ENCODE measurements around the gene CYP4B1. TPM values are rescaled to one million over a fixed set of nuclear protein-coding genes. Genes with fewer than 3 reads are reported as not detected.

The CYP4B1 gene
- total and polyA plus RNA-seq, 8 donors = 0.75 to 110 (median 6.4) TPM

DNA sequence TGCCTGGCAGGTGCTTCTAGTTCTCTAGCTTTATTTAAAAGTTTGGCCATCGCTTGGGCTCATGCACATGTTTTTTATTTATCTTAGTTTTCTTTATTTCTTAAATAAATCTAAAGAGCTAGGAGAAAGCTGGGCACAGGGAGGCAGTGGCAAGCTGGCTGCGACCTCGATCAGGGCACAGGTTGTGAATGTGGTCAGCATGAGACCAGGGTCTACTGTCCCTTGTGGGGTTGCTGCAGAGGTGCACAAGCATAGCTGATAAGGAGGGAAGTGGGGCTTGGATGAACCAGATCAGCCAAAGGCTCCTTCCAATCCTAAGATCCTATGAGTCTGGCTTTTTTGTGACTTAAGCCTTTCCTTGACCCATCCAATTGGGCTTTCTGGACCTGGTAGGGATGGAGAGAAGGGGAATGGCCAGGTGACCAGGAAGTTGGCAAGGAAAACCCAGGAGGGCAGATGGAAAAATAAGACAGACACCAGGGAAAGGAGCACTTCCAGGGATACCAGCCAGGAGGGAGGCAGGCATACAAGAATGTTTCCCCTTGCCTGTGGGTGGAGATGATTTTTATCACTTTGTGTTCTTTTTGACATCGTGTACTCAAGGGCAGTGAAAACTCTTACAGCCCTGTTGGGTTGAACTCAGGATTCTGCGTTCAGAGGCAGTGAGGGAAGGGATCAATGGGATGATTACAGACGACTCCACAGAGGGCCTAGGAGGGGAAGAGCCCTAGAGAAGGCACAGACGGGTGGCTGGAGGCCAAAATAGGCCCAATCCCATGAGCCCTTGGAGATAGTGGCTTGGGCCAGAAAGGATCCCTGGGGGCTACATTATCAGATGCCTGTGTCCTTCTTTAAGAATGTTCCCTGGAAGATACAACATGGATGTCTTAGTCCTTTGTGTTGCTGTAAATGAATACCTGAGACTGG lies 8.5 kb downstream of the CYP4B1 start:
- peaks cover 0 to 3% (median 0%) of the 10 kb centered on the region in 4 donors for H3K9me3 ChIP-seq
- no peak for DNase-seq
- WGBS, 5 donors = 60 to 75% (median 71%) methylated on average over 7 of the region's 7 CpGs
- H3K4me3 ChIP-seq = no peak overlapping the region
- peaks cover 0 to 11% (median 7%) of the 10 kb centered on the region in 4 donors for H3K4me1 ChIP-seq
- H3K27ac ChIP-seq = peak overlapping the region; percentile 17 to 76 (median 60)
- no peaks in the 10 kb centered on the region for H3K27me3 ChIP-seq
- intact Hi-C loops (cut with DNase I; ENCODE audit: low total_unique reads) = no loop called here
- TF ChIP-seq, protein P1, sequence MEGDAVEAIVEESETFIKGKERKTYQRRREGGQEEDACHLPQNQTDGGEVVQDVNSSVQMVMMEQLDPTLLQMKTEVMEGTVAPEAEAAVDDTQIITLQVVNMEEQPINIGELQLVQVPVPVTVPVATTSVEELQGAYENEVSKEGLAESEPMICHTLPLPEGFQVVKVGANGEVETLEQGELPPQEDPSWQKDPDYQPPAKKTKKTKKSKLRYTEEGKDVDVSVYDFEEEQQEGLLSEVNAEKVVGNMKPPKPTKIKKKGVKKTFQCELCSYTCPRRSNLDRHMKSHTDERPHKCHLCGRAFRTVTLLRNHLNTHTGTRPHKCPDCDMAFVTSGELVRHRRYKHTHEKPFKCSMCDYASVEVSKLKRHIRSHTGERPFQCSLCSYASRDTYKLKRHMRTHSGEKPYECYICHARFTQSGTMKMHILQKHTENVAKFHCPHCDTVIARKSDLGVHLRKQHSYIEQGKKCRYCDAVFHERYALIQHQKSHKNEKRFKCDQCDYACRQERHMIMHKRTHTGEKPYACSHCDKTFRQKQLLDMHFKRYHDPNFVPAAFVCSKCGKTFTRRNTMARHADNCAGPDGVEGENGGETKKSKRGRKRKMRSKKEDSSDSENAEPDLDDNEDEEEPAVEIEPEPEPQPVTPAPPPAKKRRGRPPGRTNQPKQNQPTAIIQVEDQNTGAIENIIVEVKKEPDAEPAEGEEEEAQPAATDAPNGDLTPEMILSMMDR (IDR thresholded peaks at IDR 0.05) = no peak
- no peak for TF ChIP-seq POLR2AphosphoS5 (IDR thresholded peaks at IDR 0.05)
- TF ChIP-seq EP300 (IDR thresholded peaks at IDR 0.05) = no peak
- TF ChIP-seq POLR2A (IDR thresholded peaks at IDR 0.05) = no peak
- no peaks in the 10 kb centered on the region for H3K36me3 ChIP-seq

DNA sequence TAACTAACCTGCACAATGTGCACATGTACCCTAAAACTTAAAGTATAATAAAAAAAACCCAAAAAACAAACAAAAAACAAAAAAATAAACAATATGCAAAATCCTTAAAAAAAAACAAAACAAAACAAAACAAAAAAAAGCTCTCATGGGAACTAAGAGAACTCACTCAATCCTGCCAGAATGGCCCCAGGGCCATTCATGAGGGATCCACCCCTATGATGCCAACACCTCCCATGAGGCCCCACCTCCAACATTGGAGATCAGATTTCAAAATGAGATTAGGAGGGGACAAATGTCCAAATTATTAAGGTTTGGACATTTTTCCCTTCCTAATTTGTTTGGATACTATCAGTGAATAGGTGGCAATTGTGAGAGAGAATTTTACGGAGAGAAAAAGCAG lies 10.2 kb downstream of the CYP4B1 start:
- no peaks in the 10 kb centered on the region for H3K36me3 ChIP-seq
- no peak for DNase-seq
- no peak overlapping the region for H3K4me3 ChIP-seq
- WGBS, 5 donors = 89 to 100% (median 100%) methylated on average over 1 of the region's 1 CpG
- H3K27ac ChIP-seq = no peak overlapping the region
- H3K27me3 ChIP-seq = no peaks in the 10 kb centered on the region
- TF ChIP-seq, protein P1 (IDR thresholded peaks at IDR 0.05) = no peak
- TF ChIP-seq POLR2AphosphoS5 (IDR thresholded peaks at IDR 0.05) (no peak), POLR2A (IDR thresholded peaks at IDR 0.05) (no peak), EP300 (IDR thresholded peaks at IDR 0.05) (no peak)
- peaks cover 0 to 10% (median 5%) of the 10 kb centered on the region in 4 donors for H3K4me1 ChIP-seq
- intact Hi-C loops (cut with DNase I; ENCODE audit: low total_unique reads) = no loop called here
- peaks cover 0 to 3% (median 0%) of the 10 kb centered on the region in 4 donors for H3K9me3 ChIP-seq

DNA sequence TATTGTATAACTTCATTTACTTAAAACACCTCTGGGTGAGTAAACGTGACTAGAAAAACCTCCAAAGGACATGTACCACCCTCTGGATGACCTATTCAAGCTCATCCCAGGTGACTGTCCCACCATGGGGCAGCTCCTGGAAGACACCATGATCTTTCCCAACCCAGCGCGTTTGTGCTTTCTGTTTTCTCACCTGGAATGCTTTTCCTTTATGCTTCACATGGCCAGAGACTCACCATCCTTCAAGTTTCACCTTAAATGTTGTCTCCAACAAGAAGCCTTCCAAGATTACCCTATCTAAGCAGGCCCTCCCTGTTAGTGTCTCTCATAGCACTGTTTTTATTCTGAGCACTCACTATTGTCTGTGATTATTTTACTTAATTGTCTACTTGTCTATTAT lies 11.1 kb downstream of the CYP4B1 start:
- Histone ChIP-seq H3K27ac (no peak overlapping the region), H3K9me3 (peaks cover 0 to 3% (median 0%) of the 10 kb centered on the region in 4 donors), H3K27me3 (no peaks in the 10 kb centered on the region), H3K36me3 (no peaks in the 10 kb centered on the region), H3K4me3 (no peak overlapping the region), H3K4me1 (peaks cover 0 to 6% (median 0%) of the 10 kb centered on the region in 4 donors)
- 85 to 98% (median 95%) methylated on average over 3 of the region's 3 CpGs for WGBS, 5 donors
- no peak for DNase-seq
- TF ChIP-seq, protein P1 (IDR thresholded peaks at IDR 0.05) = no peak
- TF ChIP-seq POLR2AphosphoS5 (IDR thresholded peaks at IDR 0.05) = no peak
- TF ChIP-seq EP300 (IDR thresholded peaks at IDR 0.05) = no peak
- TF ChIP-seq POLR2A (IDR thresholded peaks at IDR 0.05) = no peak
- intact Hi-C loops (cut with DNase I; ENCODE audit: low total_unique reads) = no loop called here

- Histone ChIP-seq H3K27ac (no peak overlapping the region), H3K9me3 (peaks cover 0 to 3% (median 0%) of the 10 kb centered on the region in 4 donors), H3K4me1 (peaks cover 0 to 6% (median 0%) of the 10 kb centered on the region in 4 donors), H3K36me3 (no peaks in the 10 kb centered on the region), H3K27me3 (no peaks in the 10 kb centered on the region), H3K4me3 (no peak overlapping the region)
- TF ChIP-seq POLR2A (IDR thresholded peaks at IDR 0.05) = no peak
- no peak for TF ChIP-seq POLR2AphosphoS5 (IDR thresholded peaks at IDR 0.05)
- no peak for TF ChIP-seq EP300 (IDR thresholded peaks at IDR 0.05)
- TF ChIP-seq, protein P1 (IDR thresholded peaks at IDR 0.05) = no peak
- WGBS, 5 donors = 77 to 89% (median 85%) methylated on average over 5 of the region's 5 CpGs
- no peak for DNase-seq
- intact Hi-C loops (cut with DNase I; ENCODE audit: low total_unique reads) = no loop called here
Measured at GRCh38 chr1:46810596-46810995, 11.8 kb downstream of the CYP4B1 start.
